ENCODE data around the gene SOWAHD. TPM values are rescaled to one million over a fixed set of nuclear protein-coding genes. Genes with fewer than 3 reads are reported as not detected.
"Not testable (repeated sequence)": the region's sequence is repeated elsewhere in the genome, so short reads cannot be mapped to it uniquely, and the experiment has no call there.

SOWAHD gene
- polyA plus RNA-seq, 1 donor: 0.47 TPM

GRCh38 chrX:119758731-119759247 lies 401 bp downstream of the SOWAHD start:
- no peak for DNase-seq (ENCODE audit: low read depth)

- DNase-seq (ENCODE audit: low read depth): no peak
Measured at GRCh38 chrX:119759248-119759766, 919 bp downstream of the SOWAHD start.

GRCh38 chrX:119760026-119760877 lies 1.9 kb downstream of the SOWAHD start:
- no peak for DNase-seq (ENCODE audit: low read depth)

GRCh38 chrX:119762718-119763117 lies 4.3 kb downstream of the SOWAHD start:
- DNase-seq (ENCODE audit: low read depth): no peak

GRCh38 chrX:119763181-119763580 lies 4.8 kb downstream of the SOWAHD start:
- DNase-seq (ENCODE audit: low read depth): no peak

- no peak for DNase-seq (ENCODE audit: low read depth)
Measured at GRCh38 chrX:119763836-119764387, 5.5 kb downstream of the SOWAHD start.

- not testable (repeated sequence) for DNase-seq (ENCODE audit: low read depth)
Measured at GRCh38 chrX:119768436-119768835, 10.0 kb downstream of the SOWAHD start.

GRCh38 chrX:119769388-119769787 lies 11.0 kb downstream of the SOWAHD start:
- DNase-seq (ENCODE audit: low read depth): not testable (repeated sequence)

GRCh38 chrX:119775517-119776238 lies 17.3 kb downstream of the SOWAHD start:
- DNase-seq (ENCODE audit: low read depth): no peak

- DNase-seq (ENCODE audit: low read depth): no peak
Measured at GRCh38 chrX:119778829-119779228, 20.4 kb downstream of the SOWAHD start.

GRCh38 chrX:119783026-119783425 lies 24.6 kb downstream of the SOWAHD start:
- DNase-seq (ENCODE audit: low read depth): no peak

- no peak for DNase-seq (ENCODE audit: low read depth)
Measured at GRCh38 chrX:119784747-119785446, 26.5 kb downstream of the SOWAHD start.

- no peak for DNase-seq (ENCODE audit: low read depth)
Measured at GRCh38 chrX:119790977-119791436, 32.6 kb downstream of the SOWAHD start.

- peak; percentile 68 for DNase-seq (ENCODE audit: low read depth)
Measured at GRCh38 chrX:119791437-119792231, 33.2 kb downstream of the SOWAHD start, which contains the start of gene RPL39. TSS of gene RPL39 (minus strand) at chrX:119791630. CDS start at chrX:119791576, 54 bp downstream.

GRCh38 chrX:119801253-119802221 lies 43.1 kb downstream of the SOWAHD start:
- DNase-seq (ENCODE audit: low read depth): no peak

- no peak for DNase-seq (ENCODE audit: low read depth)
Measured at GRCh38 chrX:119802546-119802945, 44.2 kb downstream of the SOWAHD start.

- DNase-seq (ENCODE audit: low read depth): not testable (repeated sequence)
Measured at GRCh38 chrX:119808461-119808860, 50.1 kb downstream of the SOWAHD start.

- no peak for DNase-seq (ENCODE audit: low read depth)
Measured at GRCh38 chrX:119809185-119809666, 50.8 kb downstream of the SOWAHD start.

All from forelimb muscle (tissue), 1 donor.